ENCODE data around the gene NAT16. TPM values are rescaled to one million over a fixed set of nuclear protein-coding genes. Genes with fewer than 3 reads are reported as not detected.
"Not testable (repeated sequence)": the region's sequence is repeated elsewhere in the genome, so short reads cannot be mapped to it uniquely, and the experiment has no call there.

Gene NAT16
- total RNA-seq, 4 donors from 2014 or later: not detected

DNA sequence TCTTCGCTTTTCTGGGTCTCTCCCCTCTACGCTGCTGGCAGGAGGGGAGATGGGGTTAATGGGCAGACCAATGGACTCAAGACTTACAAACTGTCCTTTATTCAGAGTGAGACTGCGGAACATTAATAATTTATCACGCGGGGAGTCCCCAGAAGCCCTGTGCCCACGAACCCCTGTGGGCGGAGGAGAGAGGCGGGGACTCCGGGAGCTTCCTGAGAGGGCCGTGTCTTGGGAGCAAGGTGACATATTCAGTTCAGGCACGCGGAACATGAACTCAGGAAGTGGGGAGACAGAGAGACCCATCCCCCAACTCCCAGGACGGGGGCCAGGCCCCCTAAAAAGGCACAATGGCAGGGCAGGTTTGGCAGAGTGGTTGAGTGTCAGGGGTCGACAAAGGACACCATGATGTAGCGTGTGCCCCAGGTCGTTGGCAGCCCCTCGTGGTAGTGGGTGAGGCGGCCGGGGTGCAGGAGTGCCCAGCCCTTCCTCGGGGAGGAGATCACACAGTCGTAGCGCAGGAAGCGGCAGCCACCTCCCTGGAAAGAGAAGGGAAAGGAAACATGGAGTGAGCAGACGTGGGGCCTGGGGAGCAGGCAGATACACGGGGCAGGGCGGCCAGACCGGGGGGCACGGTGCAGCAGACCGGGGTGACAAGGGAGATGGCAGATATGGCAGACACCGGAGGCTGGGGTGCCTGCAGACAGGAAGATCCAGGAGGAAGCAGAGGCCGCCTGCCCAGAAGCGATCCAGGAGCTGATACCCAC, 26.0 kb upstream of the NAT16 start:
- TF ChIP-seq, protein P1, sequence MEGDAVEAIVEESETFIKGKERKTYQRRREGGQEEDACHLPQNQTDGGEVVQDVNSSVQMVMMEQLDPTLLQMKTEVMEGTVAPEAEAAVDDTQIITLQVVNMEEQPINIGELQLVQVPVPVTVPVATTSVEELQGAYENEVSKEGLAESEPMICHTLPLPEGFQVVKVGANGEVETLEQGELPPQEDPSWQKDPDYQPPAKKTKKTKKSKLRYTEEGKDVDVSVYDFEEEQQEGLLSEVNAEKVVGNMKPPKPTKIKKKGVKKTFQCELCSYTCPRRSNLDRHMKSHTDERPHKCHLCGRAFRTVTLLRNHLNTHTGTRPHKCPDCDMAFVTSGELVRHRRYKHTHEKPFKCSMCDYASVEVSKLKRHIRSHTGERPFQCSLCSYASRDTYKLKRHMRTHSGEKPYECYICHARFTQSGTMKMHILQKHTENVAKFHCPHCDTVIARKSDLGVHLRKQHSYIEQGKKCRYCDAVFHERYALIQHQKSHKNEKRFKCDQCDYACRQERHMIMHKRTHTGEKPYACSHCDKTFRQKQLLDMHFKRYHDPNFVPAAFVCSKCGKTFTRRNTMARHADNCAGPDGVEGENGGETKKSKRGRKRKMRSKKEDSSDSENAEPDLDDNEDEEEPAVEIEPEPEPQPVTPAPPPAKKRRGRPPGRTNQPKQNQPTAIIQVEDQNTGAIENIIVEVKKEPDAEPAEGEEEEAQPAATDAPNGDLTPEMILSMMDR (IDR thresholded peaks at IDR 0.05): no peak
- no peak for TF ChIP-seq POLR2A (IDR thresholded peaks at IDR 0.05)
- no peak overlapping the region for H3K4me3 ChIP-seq (ENCODE audit: low read depth, poor library complexity, severe bottlenecking)
- 78 to 79% methylated on average over 32 of the region's 32 CpGs for WGBS, 2 donors
- intact Hi-C loops (cut with DNase I; ENCODE audit: low total_unique reads): no loop called here
- DNase-seq (ENCODE audit: low spot score in 2 of 2): no peak

DNA sequence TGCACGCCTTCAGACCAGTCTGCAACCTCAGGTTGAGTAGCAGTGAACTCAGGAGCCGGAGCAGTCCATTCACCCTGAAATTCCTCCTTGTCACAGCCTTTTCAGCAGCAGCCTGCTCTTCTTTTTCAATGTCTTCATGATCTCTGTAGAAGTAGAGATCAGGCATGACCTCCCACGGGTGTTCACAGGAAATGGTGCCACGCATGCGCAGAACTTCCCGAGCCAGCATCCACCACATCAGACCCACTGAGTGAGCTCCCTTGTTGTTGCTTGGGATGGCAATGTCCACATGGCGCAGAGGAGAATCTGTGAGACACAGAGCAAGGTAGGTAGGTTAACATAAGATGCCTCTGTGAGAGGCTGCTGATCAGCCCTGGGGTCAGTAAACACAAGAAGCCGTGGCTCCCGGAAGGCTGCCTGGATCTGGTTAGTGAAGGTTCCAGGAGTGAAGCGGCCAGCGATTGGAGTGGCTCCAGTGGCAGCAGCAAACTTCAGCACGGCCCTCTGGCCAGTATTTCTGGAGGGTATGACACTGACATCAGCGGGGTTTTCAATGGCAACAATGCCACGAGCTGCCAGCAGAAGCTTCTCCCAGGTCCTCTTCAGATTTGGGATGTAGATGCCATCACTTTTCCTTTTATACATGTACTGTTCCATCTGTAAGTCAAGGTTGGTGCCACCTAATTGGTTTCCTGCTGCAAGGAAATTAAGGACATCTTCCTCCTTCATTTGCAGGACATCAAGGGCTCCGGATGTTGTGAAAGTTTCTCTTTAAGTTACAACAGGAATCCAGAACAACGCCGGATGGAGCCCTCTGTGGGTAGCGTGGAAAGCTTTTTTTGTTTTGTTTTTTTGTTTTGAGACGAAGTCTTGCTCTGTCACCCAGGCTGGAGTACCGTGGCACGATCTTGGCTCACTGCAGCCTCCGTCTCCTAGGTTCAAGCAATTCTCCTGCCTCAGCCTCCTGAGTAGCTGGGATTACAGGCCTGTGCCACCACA, 23.9 kb upstream of the NAT16 start:
- intact Hi-C loops (cut with DNase I; ENCODE audit: low total_unique reads); DNase-seq (ENCODE audit: low spot score in 2 of 2); H3K4me3 ChIP-seq (ENCODE audit: low read depth, poor library complexity, severe bottlenecking): not testable (repeated sequence)
- 57 to 62% methylated on average over 21 to 22 of the region's 22 CpGs for WGBS, 2 donors

DNA sequence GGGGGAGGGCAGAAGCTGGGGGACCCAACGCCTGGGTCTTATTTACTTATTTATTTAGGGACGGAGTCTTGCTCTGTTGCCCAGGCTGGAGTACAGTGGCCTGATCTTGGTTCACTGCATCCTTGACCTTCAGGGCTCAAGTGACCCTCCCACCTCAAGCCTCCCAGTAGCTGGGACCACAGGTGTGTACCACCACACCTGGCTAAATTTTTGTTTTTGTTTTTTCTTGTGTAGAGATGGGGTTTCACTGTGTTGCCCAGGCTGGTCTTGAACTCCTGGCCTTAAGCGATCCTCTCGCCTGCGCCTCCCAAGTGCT, 22.5 kb upstream of the NAT16 start:
- intact Hi-C loops (cut with DNase I; ENCODE audit: low total_unique reads): no loop called here
- WGBS, 2 donors: 90 to 92% methylated on average over 5 of the region's 5 CpGs
- H3K4me3 ChIP-seq (ENCODE audit: low read depth, poor library complexity, severe bottlenecking): no peak overlapping the region
- DNase-seq (ENCODE audit: low spot score in 2 of 2): no peak
- TF ChIP-seq, protein P1 (IDR thresholded peaks at IDR 0.05): no peak
- TF ChIP-seq POLR2A (IDR thresholded peaks at IDR 0.05): no peak

DNA sequence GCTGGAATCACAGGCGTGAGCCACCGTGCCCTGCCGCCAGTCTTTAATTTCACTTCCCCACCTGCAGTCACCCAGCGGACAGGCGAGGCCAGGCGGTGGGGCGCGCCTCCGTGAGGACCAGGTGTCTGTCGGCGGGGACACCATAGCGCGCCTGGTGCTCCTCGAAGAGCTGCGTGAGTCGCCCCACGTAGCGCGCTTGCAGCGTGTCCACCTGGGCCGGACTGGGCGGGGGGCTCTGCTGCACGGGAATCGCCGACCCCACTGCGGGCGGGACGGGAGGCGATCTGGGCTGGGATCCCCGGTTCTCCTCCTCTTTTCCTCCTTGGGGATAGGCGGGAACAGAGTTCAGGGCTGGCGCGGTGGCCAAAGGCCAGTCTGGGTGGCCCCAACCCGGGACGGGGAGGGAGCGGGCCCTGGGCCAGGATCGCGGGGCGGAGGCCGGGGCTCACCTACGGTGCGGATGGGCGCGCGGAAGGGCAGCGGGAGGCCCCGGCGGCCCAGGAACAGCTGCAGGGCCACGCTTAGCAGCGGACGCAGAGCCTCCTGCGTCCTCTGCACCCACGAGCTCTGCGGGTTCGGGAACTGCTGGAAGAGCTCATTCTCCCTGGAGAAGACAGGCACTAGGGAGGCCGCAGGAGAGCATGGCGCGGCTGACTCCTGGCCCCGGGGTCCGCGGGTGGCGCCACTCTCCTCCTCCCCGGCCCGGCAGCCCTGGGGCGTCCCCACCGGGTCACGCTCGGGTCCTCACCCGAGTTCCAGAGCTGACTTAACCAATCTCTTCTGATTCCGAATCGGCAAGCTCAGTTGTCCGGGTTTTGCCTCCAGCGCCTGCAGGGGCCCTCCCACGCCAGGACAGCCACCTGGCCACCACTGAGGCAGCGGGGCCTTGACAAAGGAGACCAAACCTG, 21.9 kb upstream of the NAT16 start:
- intact Hi-C loops (cut with DNase I; ENCODE audit: low total_unique reads): no loop called here
- TF ChIP-seq, protein P1 (IDR thresholded peaks at IDR 0.05): no peak
- TF ChIP-seq POLR2A (IDR thresholded peaks at IDR 0.05): no peak
- WGBS, 2 donors: 9 to 11% methylated on average over 46 to 65 of the region's 75 CpGs
- no peak for DNase-seq (ENCODE audit: low spot score in 2 of 2)
- no peak overlapping the region for H3K4me3 ChIP-seq (ENCODE audit: low read depth, poor library complexity, severe bottlenecking)

DNA sequence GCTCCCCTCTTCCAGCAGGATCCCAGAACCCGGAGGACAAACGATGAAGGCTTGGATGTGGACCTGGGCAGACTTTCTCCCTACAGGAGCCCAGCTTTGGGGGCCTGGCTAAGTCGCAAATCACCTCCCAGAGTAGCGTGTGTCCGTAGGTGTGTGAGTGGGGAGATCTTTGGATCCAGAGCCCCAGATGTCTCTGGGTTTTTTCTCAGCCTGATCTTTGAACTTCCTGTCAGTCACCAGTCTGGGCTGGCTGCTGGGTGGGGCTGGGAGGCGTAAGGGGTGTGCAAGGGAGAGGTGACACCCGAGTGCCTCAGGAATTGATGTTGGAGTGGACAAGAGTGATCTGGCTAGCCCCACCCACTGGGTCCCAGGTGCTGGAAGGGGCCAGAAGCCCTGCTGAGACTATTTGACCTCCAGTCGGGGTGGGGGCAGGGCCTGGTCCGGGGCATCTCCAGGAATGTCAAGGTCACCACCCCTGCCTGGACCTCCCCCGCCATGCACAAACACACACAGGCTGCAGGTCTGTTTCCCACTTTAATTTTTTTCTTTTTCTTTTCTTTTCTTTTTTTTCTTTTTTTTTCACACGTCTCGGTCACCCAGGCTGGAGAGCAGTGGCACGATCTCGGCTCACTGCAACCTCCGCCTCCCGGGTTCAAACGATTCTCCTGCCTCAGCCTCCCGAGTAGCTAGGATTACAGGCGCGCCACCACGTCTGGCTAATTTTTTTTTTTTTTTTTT, 20.9 kb upstream of the NAT16 start, which contains the start of gene MOGAT3:
MOGAT3 (minus strand) TSS at position 175 of the 738 bp plus-strand sequence. CDS start 182 bp downstream, outside the sequence.
- 35 to 41% methylated on average over 21 of the region's 21 CpGs for WGBS, 2 donors

More for the DNA sequence above, 20.9 kb upstream of the NAT16 start, which contains the start of gene MOGAT3:
- intact Hi-C loops (cut with DNase I; ENCODE audit: low total_unique reads): no loop called here
- no peak for TF ChIP-seq POLR2A (IDR thresholded peaks at IDR 0.05)
- TF ChIP-seq, protein P1 (IDR thresholded peaks at IDR 0.05): peak in 1 of 3 donors; percentile 17
- H3K4me3 ChIP-seq (ENCODE audit: low read depth, poor library complexity, severe bottlenecking): no peak within 1 kb of the TSS
- DNase-seq (ENCODE audit: low spot score in 2 of 2): no peak
